Measurements from ENCODE around the gene DLG2. TPM values are rescaled to one million over a fixed set of nuclear protein-coding genes. Genes with fewer than 3 reads are reported as not detected.

Gene DLG2
- total and polyA plus RNA-seq, 2 of the 4 experiments (the other 2 are of a cell fraction) = 0.31 to 0.36 TPM

- whole genome bisulfite sequencing, 2 experiments (ENCODE audit: extremely low coverage in 2 of 2, insufficient read length in 1 of 2) = no CpG with 5 or more reads among the region's 1 CpG
- DNase-seq = no peak
- CTCF ChIA-PET = interaction anchor here (0.6 to 1.6 kb wide), 2 partner anchors 29 to 31 kb away, joined by 3 to 5 read pairs; no protein-coding TSS in a partner anchor
These were observed 2133.2 kb downstream of the DLG2 start for GRCh38 chr11:83493917-83494316.

More at GRCh38 chr11:83493917-83494316, 2133.2 kb downstream of the DLG2 start:
- no peak for ATAC-seq (ENCODE audit: low read depth)
- H2BK5ac ChIP-seq (ENCODE audit: low read depth, low read length, poor library complexity, severe bottlenecking) = no peak overlapping the region
- no peak overlapping the region for H3K4ac ChIP-seq (ENCODE audit: low read depth, low read length)
- H2AFZ ChIP-seq (replicated peaks; ENCODE audit: low read length, poor library complexity) = no peak overlapping the region
- no peak overlapping the region for H3K14ac ChIP-seq (replicated peaks; ENCODE audit: low read depth, low read length)
- H2AK9ac ChIP-seq (replicated peaks; ENCODE audit: low read depth, low read length, poor library complexity) = no peak overlapping the region
- no peaks in the 10 kb centered on the region for H3K9me1 ChIP-seq (ENCODE audit: insufficient read depth, low read length)
- no peak overlapping the region for H3K4me2 ChIP-seq (ENCODE audit: low read depth, low read length)
- no peak overlapping the region for H2BK20ac ChIP-seq (ENCODE audit: low read depth, low read length)
- no peak overlapping the region for H3K18ac ChIP-seq (ENCODE audit: low read depth, low read length)
- no peaks in the 10 kb centered on the region for H4K20me1 ChIP-seq (ENCODE audit: insufficient read depth, low read length)
- no peak overlapping the region for H3K56ac ChIP-seq (ENCODE audit: extremely low read depth, insufficient read depth, low read length)
- dilution Hi-C loops (cut with HindIII; ENCODE audit: low sequenced_read_pairs, unreplicated experiment) = no loop called here
- no peak overlapping the region for H4K8ac ChIP-seq (ENCODE audit: low read depth in 2 of 2, low read length in 2 of 2)
- no peak overlapping the region for H4K91ac ChIP-seq (ENCODE audit: insufficient read depth, low read depth, low read length)
- no peak overlapping the region for H3K23ac ChIP-seq (ENCODE audit: low read depth, low read length)
- H3K27ac ChIP-seq (ENCODE audit: insufficient read depth, low read length) = no peak overlapping the region
- in situ Hi-C loops (cut with MboI; ENCODE audit: low sequenced_read_pairs) = no loop called here
- H3K4me1 ChIP-seq (ENCODE audit: control insufficient read depth, insufficient read depth, low read length) = no peaks in the 10 kb centered on the region
- intact Hi-C loops (cut with micrococcal nuclease) = no loop called here
- no peaks in the 10 kb centered on the region for H3K9me3 ChIP-seq (ENCODE audit: control insufficient read depth, insufficient read depth, low read length)
- no peak overlapping the region for H2BK120ac ChIP-seq (ENCODE audit: low read depth, low read length)
- no TSS peak for BruUV-seq (replicated peaks)
- H3K36me3 ChIP-seq (ENCODE audit: control insufficient read depth, insufficient read depth, low read length) = no peaks in the 10 kb centered on the region
- H3K9ac ChIP-seq (ENCODE audit: low read depth, low read length) = no peak overlapping the region
- no peak overlapping the region for H3K4me3 ChIP-seq (ENCODE audit: insufficient read depth, low read depth, low read length)
- H3K79me1 ChIP-seq (ENCODE audit: low read depth in 1 of 2, low read length in 2 of 2) = no peaks in the 10 kb centered on the region
- POLR2A ChIA-PET (ENCODE audit: unreplicated experiment) = no interaction called here
- TF ChIP-seq BHLHE40 (IDR thresholded peaks at IDR 0.05; ENCODE audit: low read depth, low read length) = no peak
- no peak for TF ChIP-seq CEBPB (IDR thresholded peaks at IDR 0.05; ENCODE audit: low read depth, low read length)
- TF ChIP-seq RCOR1 (IDR thresholded peaks at IDR 0.05; ENCODE audit: insufficient replicate concordance, low read length) = no peak
- TF ChIP-seq MAZ (IDR thresholded peaks at IDR 0.05; ENCODE audit: borderline replicate concordance, low read depth, low read length) = no peak
- H2AK5ac ChIP-seq (ENCODE audit: low read depth, low read length) = no peak overlapping the region
- no peaks in the 10 kb centered on the region for H3K27me3 ChIP-seq (ENCODE audit: control insufficient read depth, insufficient read depth, low read length)
- no peak overlapping the region for H2BK15ac ChIP-seq (ENCODE audit: low read depth, low read length)
- no peak overlapping the region for H4K5ac ChIP-seq (ENCODE audit: low read depth, low read length)

Data from IMR-90 (cell line).